Measurements from ENCODE around the gene ZNF609. TPM values are rescaled to one million over a fixed set of nuclear protein-coding genes. Genes with fewer than 3 reads are reported as not detected.
A peak's percentile ranks its signal among the peaks of the same experiment; 100 is the strongest.

The ZNF609 gene
- total and polyA plus RNA-seq, 7 donors, result 4.8 to 35.2 (median 29.6) TPM

GRCh38 chr15:64693134-64693533, 232.8 kb downstream of the ZNF609 start:
- peaks cover 7 to 39% (median 14%) of the 10 kb centered on the region in 4 donors for H3K36me3 ChIP-seq
- TF ChIP-seq CTCF (IDR thresholded peaks at IDR 0.05), result no peak
- TF ChIP-seq POLR2A (IDR thresholded peaks at IDR 0.05), result no peak
- peak; percentile 29 to 80 (median 54) for TF ChIP-seq POLR2AphosphoS5 (IDR thresholded peaks at IDR 0.05)
- no peak for TF ChIP-seq EP300 (IDR thresholded peaks at IDR 0.05)
- peaks cover 0 to 91% (median 87%) of the 10 kb centered on the region in 4 donors for H3K4me1 ChIP-seq
- H3K4me3 ChIP-seq, result no peak overlapping the region
- H3K9me3 ChIP-seq, result no peaks in the 10 kb centered on the region
- peak; percentile 88 for DNase-seq
- 63 to 64% methylated on average over 5 of the region's 5 CpGs for WGBS, 2 donors
- intact Hi-C loops (cut with DNase I), result loop anchor here (5.0 kb wide), 1 partner anchor 114 kb away; no protein-coding TSS in a partner anchor
- H3K27ac ChIP-seq, result peak overlapping the region; percentile 77 to 95 (median 88)
- no peaks in the 10 kb centered on the region for H3K27me3 ChIP-seq

- WGBS, 2 donors, result 82 to 90% methylated on average over 2 of the region's 2 CpGs
- H3K27me3 ChIP-seq, result no peaks in the 10 kb centered on the region
- H3K36me3 ChIP-seq, result peaks cover 0 to 23% (median 5%) of the 10 kb centered on the region in 4 donors
- intact Hi-C loops (cut with DNase I), result loop anchor here (5.0 kb wide), 2 partner anchors 112 to 197 kb away; no protein-coding TSS in a partner anchor
- no peak overlapping the region for H3K4me3 ChIP-seq
- no peak for DNase-seq
- TF ChIP-seq POLR2A (IDR thresholded peaks at IDR 0.05) (no peak), CTCF (IDR thresholded peaks at IDR 0.05) (no peak), EP300 (IDR thresholded peaks at IDR 0.05) (no peak)
- no peaks in the 10 kb centered on the region for H3K9me3 ChIP-seq
- H3K4me1 ChIP-seq, result peaks cover 0 to 100% (median 96%) of the 10 kb centered on the region in 4 donors
- H3K27ac ChIP-seq, result peak overlapping the region; percentile 77 to 95 (median 88)
Observed at GRCh38 chr15:64694816-64695215, 234.4 kb downstream of the ZNF609 start.

GRCh38 chr15:64695561-64695992, 235.2 kb downstream of the ZNF609 start:
- intact Hi-C loops (cut with DNase I), result loop anchor here (5.0 kb wide), 1 partner anchor 197 kb away; no protein-coding TSS in a partner anchor
- H3K27ac ChIP-seq, result peak overlapping the region; percentile 77 to 95 (median 88)

GRCh38 chr15:64696481-64696880, 236.1 kb downstream of the ZNF609 start:
- H3K36me3 ChIP-seq, result peaks cover 0 to 13% (median 0%) of the 10 kb centered on the region in 4 donors
- H3K9me3 ChIP-seq, result no peaks in the 10 kb centered on the region
- H3K4me1 ChIP-seq, result peaks cover 0 to 100% (median 96%) of the 10 kb centered on the region in 4 donors
- peak overlapping the region; percentile 77 to 95 (median 88) for H3K27ac ChIP-seq
- TF ChIP-seq POLR2A (IDR thresholded peaks at IDR 0.05) (no peak), CTCF (IDR thresholded peaks at IDR 0.05) (no peak), EP300 (IDR thresholded peaks at IDR 0.05) (no peak), POLR2AphosphoS5 (IDR thresholded peaks at IDR 0.05) (no peak)
- WGBS, 2 donors, result 90 to 92% methylated on average over 3 of the region's 3 CpGs
- no peaks in the 10 kb centered on the region for H3K27me3 ChIP-seq
- H3K4me3 ChIP-seq, result no peak overlapping the region
- intact Hi-C loops (cut with DNase I), result loop anchor here (5.0 kb wide), 1 partner anchor 196 kb away; no protein-coding TSS in a partner anchor
- no peak for DNase-seq

More at GRCh38 chr15:64695561-64695992, 235.2 kb downstream of the ZNF609 start:
- Histone ChIP-seq H3K36me3 (peaks cover 0 to 15% (median 2%) of the 10 kb centered on the region in 4 donors), H3K9me3 (no peaks in the 10 kb centered on the region), H3K27me3 (no peaks in the 10 kb centered on the region), H3K4me1 (peaks cover 0 to 100% (median 96%) of the 10 kb centered on the region in 4 donors), H3K4me3 (no peak overlapping the region)
- no peak for DNase-seq
- TF ChIP-seq EP300 (IDR thresholded peaks at IDR 0.05), result no peak
- peak in 1 of 4 donors; percentile 7 for TF ChIP-seq POLR2AphosphoS5 (IDR thresholded peaks at IDR 0.05)
- WGBS, 2 donors, result 51 to 80% methylated on average over 6 of the region's 6 CpGs

- intact Hi-C loops (cut with DNase I), result loop anchor here (5.0 kb wide), 1 partner anchor 194 kb away; no protein-coding TSS in a partner anchor
- peaks cover 0 to 8% (median 0%) of the 10 kb centered on the region in 4 donors for H3K36me3 ChIP-seq
- H3K9me3 ChIP-seq, result no peaks in the 10 kb centered on the region
- TF ChIP-seq CTCF (IDR thresholded peaks at IDR 0.05) (no peak), EP300 (IDR thresholded peaks at IDR 0.05) (no peak), POLR2A (IDR thresholded peaks at IDR 0.05) (no peak), POLR2AphosphoS5 (IDR thresholded peaks at IDR 0.05) (no peak)
- peaks cover 0 to 98% (median 93%) of the 10 kb centered on the region in 4 donors for H3K4me1 ChIP-seq
- DNase-seq, result no peak
- H3K27me3 ChIP-seq, result no peaks in the 10 kb centered on the region
- no peak overlapping the region for H3K4me3 ChIP-seq
- 77 to 82% methylated on average over 3 of the region's 3 CpGs for WGBS, 2 donors
- peak overlapping the region; percentile 72 to 95 (median 92) for H3K27ac ChIP-seq
Observed at GRCh38 chr15:64697911-64698369, 237.6 kb downstream of the ZNF609 start.

Data from sigmoid colon (tissue), 7 donors.